ENCODE results near the gene LINC00632. TPM values are rescaled to one million over a fixed set of nuclear protein-coding genes. Genes with fewer than 3 reads are reported as not detected.

LINC00632 gene
- total RNA-seq, 1 experiment from 2014 or later, result 26.1 TPM

Other genes starting within 250 kb of the LINC00632 start
- gene SOX3, start 204.7 kb upstream of the LINC00632 start, total RNA-seq (2014; rRNA removed; shearing (Covaris generic); ENCODE audit: low replicate concordance), result 0.07 and 0.78 TPM in 2 replicates